LNCAP (cell line): Measurements from ENCODE around the gene FGD4.

ENCODE experiments used
- TF ChIP-seq, protein P1 (sequence below): fragments of 450-650 bp; IDR thresholded peaks from 2 replicates; pipeline ENCODE4 v1.5.1; 2017; ENCODE audit warnings: mild to moderate bottlenecking

The FGD4 gene

DNA sequence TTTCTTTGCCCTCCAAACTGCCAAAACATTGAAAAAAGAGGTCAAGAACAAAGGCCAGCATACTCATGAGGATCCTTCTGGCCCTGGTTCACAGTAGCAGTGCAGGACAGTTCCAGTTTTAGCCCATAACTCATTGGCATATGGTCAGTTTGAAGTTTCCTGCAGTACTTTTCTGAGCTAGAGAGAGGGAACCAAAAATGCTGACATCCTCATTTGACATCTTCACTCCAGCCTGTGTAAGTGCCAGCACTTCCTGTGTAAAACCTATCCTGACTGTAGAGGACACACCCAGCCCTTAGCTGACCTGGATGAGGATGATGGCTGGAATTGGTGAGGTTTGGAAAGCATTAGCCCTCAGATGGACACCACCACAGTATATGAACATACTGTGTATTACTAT is 84.1 kb downstream of the FGD4 start:
- TF ChIP-seq, protein P1, sequence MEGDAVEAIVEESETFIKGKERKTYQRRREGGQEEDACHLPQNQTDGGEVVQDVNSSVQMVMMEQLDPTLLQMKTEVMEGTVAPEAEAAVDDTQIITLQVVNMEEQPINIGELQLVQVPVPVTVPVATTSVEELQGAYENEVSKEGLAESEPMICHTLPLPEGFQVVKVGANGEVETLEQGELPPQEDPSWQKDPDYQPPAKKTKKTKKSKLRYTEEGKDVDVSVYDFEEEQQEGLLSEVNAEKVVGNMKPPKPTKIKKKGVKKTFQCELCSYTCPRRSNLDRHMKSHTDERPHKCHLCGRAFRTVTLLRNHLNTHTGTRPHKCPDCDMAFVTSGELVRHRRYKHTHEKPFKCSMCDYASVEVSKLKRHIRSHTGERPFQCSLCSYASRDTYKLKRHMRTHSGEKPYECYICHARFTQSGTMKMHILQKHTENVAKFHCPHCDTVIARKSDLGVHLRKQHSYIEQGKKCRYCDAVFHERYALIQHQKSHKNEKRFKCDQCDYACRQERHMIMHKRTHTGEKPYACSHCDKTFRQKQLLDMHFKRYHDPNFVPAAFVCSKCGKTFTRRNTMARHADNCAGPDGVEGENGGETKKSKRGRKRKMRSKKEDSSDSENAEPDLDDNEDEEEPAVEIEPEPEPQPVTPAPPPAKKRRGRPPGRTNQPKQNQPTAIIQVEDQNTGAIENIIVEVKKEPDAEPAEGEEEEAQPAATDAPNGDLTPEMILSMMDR, result no peak

DNA sequence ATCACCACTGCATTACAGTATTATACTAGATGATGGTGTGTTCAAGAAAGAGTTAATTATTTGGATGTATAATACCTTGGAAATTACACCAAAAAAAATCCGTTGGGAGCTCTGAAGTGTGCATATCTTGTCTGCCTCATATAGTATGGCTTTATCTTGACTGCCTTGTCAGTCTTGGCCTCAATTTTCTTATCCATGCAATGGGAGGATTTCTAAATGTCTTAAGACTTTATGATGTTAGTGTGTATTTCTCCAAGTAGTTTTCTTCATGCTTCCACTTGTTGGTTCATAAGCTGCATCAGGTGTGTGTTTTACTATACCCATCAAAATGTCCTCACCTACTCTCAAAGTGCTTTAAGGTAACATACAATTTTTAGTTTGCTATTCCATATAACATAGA is 84.6 kb downstream of the FGD4 start:
- TF ChIP-seq, protein P1, result no peak

DNA sequence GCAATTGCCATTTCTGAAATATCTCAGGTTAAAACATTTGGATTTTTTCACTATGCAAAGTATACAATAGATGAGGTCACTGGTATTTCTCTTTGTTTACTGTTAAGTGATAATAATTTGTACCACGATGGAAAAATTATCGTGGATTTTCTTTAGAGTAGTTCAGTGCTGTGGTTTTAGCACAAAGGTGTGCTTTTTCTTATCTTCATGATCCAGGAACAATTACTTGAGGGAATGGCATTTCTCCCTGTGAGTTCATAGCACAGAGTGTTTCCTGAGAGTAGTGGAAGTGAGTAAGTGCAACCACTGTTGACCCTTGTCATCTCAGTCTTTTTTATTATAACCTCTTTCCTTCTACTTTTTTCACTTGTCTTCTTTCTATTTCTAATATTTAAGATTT is 86.8 kb downstream of the FGD4 start:
- TF ChIP-seq, protein P1, result no peak

DNA sequence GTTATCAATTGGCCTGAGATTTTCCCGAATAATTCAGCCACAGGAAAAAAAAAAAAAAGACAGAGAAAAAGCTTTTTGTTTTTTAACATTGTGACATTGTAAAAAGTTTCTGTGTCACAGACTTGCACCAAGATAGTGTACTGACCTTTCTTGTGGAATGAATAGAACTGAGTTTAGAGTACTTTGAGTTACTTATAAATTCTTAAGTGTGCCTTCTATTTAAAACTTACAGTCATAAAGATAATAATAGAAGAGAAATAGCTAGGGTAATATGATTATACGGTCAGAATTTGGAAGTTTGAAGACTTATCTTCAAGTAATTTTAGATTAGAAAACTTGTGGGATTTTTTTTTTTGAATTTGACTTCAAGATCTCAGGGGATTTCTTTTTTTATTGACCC is 88.8 kb downstream of the FGD4 start:
- TF ChIP-seq, protein P1, result no peak

DNA sequence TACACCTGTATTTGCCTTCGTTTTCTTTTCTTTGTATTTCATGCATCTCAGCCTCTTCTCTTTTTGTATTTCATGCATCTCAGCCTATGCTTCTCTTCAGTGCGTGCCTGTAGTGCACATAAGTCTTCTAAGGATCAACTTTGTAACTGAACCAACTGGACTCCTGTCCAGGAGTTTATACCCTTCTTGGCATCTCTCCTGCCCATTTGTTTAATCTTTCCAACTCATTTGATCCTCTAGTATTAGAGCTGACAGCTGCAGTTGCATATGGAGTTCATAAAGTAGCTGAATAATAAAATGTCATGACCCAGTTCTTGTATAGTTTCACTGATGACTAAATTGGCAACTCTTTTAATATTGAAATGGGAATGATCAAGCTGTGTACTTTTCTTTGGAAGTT is 89.7 kb downstream of the FGD4 start:
- TF ChIP-seq, protein P1, result no peak

DNA sequence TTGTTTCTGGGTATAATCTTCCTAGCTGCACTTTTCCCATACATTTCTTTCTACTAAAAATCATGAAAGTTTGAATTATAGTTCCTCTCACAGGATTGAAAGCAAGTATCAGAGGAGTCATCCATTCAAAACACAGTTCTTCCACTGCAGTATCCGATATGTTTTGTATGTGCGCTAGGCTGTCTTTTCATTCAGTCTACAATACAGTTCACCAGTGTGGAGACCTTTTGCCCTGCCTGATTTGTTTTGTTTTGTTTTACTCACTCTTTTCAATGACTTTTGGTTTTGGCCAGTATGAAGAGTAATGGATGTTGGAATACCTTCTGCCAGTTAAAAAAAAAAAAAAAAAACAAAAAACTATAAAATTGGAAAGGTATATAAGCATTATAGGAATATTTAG is 91.4 kb downstream of the FGD4 start:
- TF ChIP-seq, protein P1, result no peak

DNA sequence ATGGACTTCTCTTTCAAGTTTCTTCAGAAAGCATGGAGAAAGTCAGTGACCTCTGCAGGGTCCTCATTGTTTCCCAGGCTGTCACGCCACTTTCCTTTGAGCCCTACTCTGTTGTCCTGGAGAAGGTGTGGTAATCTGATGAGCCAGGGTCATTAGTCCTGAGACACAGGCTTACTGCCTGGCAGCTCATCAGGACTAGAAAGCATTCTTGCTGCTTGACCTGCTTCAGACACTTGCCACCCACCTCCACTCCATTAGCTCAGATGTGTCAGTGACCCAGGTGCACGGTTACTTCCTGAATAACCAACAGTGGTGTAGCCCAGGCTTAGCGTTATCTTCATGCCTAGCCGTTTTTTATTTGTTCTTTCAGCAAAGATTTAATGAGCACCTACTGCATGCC is 93.9 kb downstream of the FGD4 start:
- TF ChIP-seq, protein P1, result no peak

DNA sequence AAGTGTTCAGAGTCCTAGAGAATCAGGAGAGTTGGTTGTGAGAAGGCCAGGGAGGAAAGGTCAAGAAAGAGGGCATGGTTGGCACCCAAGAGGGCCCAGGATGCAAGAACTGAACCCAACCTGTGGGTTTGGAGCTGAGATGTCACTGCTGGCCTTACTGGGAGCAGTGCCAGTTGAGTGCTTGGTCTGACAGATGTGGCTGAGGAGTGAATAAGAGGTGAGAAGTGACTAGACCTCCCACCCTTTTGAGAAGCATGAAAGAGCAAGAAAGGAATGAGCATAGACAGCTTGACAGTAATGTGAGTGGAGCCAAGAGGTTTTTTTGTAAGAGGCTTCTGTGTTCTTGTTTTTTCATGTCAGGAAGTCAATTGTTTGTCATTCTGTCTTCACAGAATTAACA is 95.3 kb downstream of the FGD4 start:
- TF ChIP-seq, protein P1, result no peak
